Muscle layer of colon (tissue), 2 donors: Measurements from ENCODE around the gene ZNF668.
A peak's percentile ranks its signal among the peaks of the same experiment; 100 is the strongest.

Experiments used
- H3K27ac ChIP-seq: one replicate; pipeline ENCODE4 v1.7.0; 2013; ENCODE audit warnings: low read depth, mild to moderate bottlenecking, low read length, moderate library complexity
- H3K27me3 ChIP-seq, 2 donors: one replicate each; pipeline ENCODE4 v1.7.0; 2013; ENCODE audit warnings: low read length in 2 of 2, mild to moderate bottlenecking in 2 of 2; ENCODE audit not compliant: insufficient read depth in 2 of 2, control insufficient read depth in 1 of 2
- H3K36me3 ChIP-seq: one replicate; pipeline ENCODE4 v1.7.0; 2013; ENCODE audit warnings: mild to moderate bottlenecking, low read length; ENCODE audit not compliant: insufficient read depth
- H3K4me1 ChIP-seq: one replicate; pipeline ENCODE4 v1.7.0; 2013; ENCODE audit warnings: mild to moderate bottlenecking, low read length; ENCODE audit not compliant: insufficient read depth
- H3K4me3 ChIP-seq, 2 donors: one replicate each; pipeline ENCODE4 v1.7.0; 2013; ENCODE audit warnings: low read length in 2 of 2, low read depth in 1 of 2, mild to moderate bottlenecking in 1 of 2, moderate library complexity in 1 of 2
- H3K9ac ChIP-seq: one replicate; pipeline ENCODE4 v1.7.0; 2013; ENCODE audit warnings: low read length
- H3K9me3 ChIP-seq: one replicate; pipeline ENCODE4 v1.7.0; 2013; ENCODE audit warnings: mild to moderate bottlenecking, low read length
- donor health status: abdominal sarcoma.
- donor health status: Adenocarcinoma of cecum.

Gene ZNF668

DNA sequence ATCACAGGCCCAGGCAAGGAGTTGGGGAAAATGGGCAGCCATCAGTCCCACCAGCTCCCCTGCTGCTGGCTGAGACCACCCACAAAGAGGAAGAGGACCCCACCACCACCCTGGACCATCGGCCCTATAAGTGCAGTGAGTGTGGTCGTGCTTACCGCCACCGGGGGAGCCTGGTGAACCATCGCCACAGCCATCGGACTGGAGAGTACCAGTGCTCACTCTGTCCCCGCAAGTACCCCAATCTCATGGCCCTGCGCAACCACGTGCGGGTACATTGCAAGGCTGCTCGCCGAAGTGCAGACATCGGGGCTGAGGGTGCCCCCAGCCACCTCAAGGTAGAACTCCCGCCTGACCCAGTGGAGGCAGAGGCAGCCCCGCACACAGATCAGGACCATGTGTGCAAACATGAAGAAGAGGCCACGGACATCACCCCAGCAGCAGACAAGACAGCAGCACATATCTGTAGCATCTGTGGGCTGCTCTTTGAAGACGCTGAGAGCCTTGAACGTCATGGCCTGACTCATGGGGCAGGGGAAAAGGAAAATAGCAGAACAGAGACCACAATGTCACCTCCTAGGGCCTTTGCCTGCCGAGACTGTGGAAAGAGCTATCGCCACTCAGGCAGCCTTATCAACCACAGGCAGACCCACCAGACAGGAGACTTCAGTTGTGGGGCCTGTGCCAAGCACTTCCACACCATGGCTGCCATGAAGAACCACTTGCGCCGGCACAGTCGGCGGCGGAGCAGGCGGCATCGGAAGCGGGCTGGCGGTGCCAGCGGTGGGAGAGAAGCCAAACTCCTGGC lies 3.8 kb upstream of the ZNF668 start:
- H3K9ac ChIP-seq = no peak overlapping the region
- no peak overlapping the region for H3K4me3 ChIP-seq
- no peaks in the 10 kb centered on the region for H3K9me3 ChIP-seq
- peaks cover 7% of the 10 kb centered on the region for H3K4me1 ChIP-seq
- no peak overlapping the region for H3K27ac ChIP-seq
- no peaks in the 10 kb centered on the region for H3K27me3 ChIP-seq
- peaks cover 56% of the 10 kb centered on the region for H3K36me3 ChIP-seq

GRCh38 chr16:31077024-31077423 lies 3.0 kb upstream of the ZNF668 start:
- no peak overlapping the region for H3K27ac ChIP-seq
- no peak overlapping the region for H3K4me3 ChIP-seq
- no peaks in the 10 kb centered on the region for H3K9me3 ChIP-seq
- H3K9ac ChIP-seq = no peak overlapping the region
- H3K4me1 ChIP-seq = peaks cover 15% of the 10 kb centered on the region
- H3K27me3 ChIP-seq = no peaks in the 10 kb centered on the region
- peaks cover 56% of the 10 kb centered on the region for H3K36me3 ChIP-seq

DNA sequence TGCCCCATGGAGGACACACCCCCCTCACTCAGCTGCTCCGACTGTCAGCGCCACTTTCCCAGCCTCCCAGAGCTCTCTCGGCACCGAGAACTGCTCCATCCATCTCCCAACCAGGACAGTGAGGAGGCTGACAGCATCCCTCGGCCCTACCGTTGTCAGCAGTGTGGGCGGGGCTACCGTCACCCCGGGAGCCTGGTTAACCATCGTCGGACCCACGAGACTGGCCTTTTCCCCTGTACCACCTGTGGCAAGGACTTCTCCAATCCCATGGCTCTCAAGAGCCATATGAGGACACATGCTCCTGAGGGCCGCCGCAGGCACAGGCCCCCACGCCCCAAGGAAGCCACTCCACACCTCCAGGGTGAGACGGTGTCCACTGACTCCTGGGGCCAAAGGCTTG lies 2.3 kb upstream of the ZNF668 start:
- no peaks in the 10 kb centered on the region for H3K9me3 ChIP-seq
- H3K27ac ChIP-seq = no peak overlapping the region
- H3K4me1 ChIP-seq = peaks cover 19% of the 10 kb centered on the region
- H3K9ac ChIP-seq = no peak overlapping the region
- H3K27me3 ChIP-seq = no peaks in the 10 kb centered on the region
- H3K4me3 ChIP-seq = no peak overlapping the region
- peaks cover 51% of the 10 kb centered on the region for H3K36me3 ChIP-seq

DNA sequence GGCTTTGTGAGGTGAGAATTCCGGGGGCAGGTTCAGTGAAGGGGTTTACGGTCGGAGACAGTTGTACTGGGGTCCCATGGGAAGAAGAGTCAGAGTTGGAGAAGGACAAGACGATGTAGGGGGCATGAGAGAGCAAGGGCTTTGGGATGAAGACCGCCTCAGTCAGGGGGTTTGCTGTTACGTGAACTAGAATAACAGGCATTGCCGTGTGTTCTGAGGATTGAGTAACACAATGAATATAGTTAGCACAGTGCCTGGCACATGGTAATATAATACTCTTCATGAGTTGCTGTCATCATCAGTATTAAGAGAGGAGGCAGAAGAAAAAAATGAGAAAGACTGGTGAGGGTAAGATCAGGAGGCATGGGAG lies 759 bp upstream of the ZNF668 start:
- no peaks in the 10 kb centered on the region for H3K27me3 ChIP-seq
- H3K9me3 ChIP-seq = no peaks in the 10 kb centered on the region
- peaks cover 19% of the 10 kb centered on the region for H3K4me1 ChIP-seq
- peak overlapping the region; percentile 66 to 100 for H3K4me3 ChIP-seq
- peaks cover 36% of the 10 kb centered on the region for H3K36me3 ChIP-seq
- H3K9ac ChIP-seq = peak overlapping the region; percentile 89
- H3K27ac ChIP-seq = peak overlapping the region; percentile 96

GRCh38 chr16:31073142-31073969 lies 684 bp downstream of the ZNF668 start:
- peaks cover 22% of the 10 kb centered on the region for H3K36me3 ChIP-seq
- H3K4me3 ChIP-seq = peak overlapping the region; percentile 66 to 100
- peak overlapping the region; percentile 89 for H3K9ac ChIP-seq
- peaks cover 19% of the 10 kb centered on the region for H3K4me1 ChIP-seq
- H3K9me3 ChIP-seq = no peaks in the 10 kb centered on the region
- peak overlapping the region; percentile 96 for H3K27ac ChIP-seq
- no peaks in the 10 kb centered on the region for H3K27me3 ChIP-seq

DNA sequence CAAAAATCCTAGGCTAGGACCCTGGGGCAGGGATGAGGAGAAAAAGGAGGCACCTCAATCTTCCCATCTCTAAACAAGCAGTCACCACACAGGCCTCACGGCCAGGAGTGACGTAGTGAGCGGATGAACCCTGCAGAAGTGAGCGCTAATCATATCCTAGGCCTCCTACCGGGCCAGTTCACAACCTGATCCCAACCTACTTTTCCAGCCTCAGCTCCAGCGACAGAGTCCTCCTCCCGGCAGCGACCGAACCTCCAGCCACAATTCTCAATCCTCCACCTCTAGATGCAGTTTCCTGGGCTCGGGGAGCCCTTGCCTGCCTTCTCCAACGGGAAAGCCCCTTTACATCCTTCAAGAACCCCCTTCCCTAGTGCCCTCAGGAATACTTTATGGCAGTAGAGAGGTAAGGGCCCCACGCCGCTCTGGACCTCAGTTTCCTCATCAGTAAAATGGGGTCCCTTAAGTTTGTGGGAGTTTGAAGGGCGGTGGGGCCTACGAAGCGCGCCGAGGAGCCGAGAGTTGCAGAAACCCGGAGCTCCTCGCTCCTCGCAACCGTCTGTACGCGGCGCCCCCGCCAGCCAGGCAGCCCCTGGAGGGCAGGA lies 1.4 kb downstream of the ZNF668 start:
- Histone ChIP-seq H3K4me1 (peaks cover 19% of the 10 kb centered on the region), H3K9ac (peak overlapping the region; percentile 47), H3K36me3 (peaks cover 15% of the 10 kb centered on the region), H3K9me3 (no peaks in the 10 kb centered on the region), H3K27me3 (no peaks in the 10 kb centered on the region), H3K27ac (peak overlapping the region; percentile 96), H3K4me3 (peak overlapping the region; percentile 66 to 100)

GRCh38 chr16:31071861-31072260 lies 2.2 kb downstream of the ZNF668 start:
- peak overlapping the region; percentile 47 for H3K9ac ChIP-seq
- H3K27me3 ChIP-seq = no peaks in the 10 kb centered on the region
- peak overlapping the region in 1 of 2 donors; percentile 100 for H3K4me3 ChIP-seq
- peaks cover 19% of the 10 kb centered on the region for H3K4me1 ChIP-seq
- H3K9me3 ChIP-seq = no peaks in the 10 kb centered on the region
- H3K27ac ChIP-seq = no peak overlapping the region
- peaks cover 7% of the 10 kb centered on the region for H3K36me3 ChIP-seq

GRCh38 chr16:31067342-31067741 lies 6.7 kb downstream of the ZNF668 start:
- H3K27me3 ChIP-seq = no peaks in the 10 kb centered on the region
- no peaks in the 10 kb centered on the region for H3K36me3 ChIP-seq
- H3K27ac ChIP-seq = no peak overlapping the region
- H3K9ac ChIP-seq = no peak overlapping the region
- no peak overlapping the region for H3K4me3 ChIP-seq
- H3K9me3 ChIP-seq = no peaks in the 10 kb centered on the region
- peaks cover 19% of the 10 kb centered on the region for H3K4me1 ChIP-seq

- Histone ChIP-seq H3K4me1 (peaks cover 11% of the 10 kb centered on the region), H3K9me3 (no peaks in the 10 kb centered on the region), H3K9ac (no peak overlapping the region), H3K27me3 (no peaks in the 10 kb centered on the region), H3K27ac (peak overlapping the region; percentile 14), H3K4me3 (no peak overlapping the region), H3K36me3 (peaks cover 9% of the 10 kb centered on the region)
Observed at GRCh38 chr16:31064882-31065461, 9.1 kb downstream of the ZNF668 start.

DNA sequence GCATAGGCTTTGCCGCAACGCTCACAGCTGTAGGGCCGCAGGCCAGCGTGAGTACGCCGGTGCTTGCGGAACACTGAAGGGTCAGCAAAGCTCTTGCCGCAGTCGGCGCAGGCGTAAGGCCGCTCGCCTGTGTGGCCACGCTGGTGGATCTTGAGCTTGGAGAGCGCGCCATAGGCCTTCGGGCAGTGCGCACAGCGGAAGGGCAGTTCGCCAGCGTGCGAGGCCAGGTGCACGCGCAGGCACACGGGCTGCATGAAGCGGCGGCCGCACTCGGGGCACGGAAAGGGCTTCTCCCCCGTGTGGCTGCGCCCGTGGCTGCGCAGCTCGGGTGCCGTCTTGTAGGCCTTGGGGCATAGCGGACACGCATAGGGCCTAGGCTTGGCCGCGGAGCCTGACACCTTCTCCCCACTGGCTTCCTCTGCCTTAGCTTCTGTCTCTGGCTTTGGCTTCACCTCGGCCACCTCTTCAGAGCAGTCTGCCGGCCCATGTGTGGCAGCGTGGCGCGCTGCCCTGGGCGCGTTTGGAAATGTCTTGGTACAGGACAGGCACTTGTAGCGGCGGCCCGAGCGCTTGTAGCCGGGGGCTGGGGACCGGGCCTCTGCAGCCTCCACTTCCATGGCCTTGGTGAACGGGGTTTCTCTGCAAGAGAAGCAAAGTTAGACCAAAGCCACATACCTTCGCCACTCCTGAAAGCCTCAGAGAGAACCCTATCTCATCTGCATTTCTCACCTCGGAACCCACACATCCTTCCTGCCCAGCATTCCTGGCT lies 10.0 kb downstream of the ZNF668 start:
- Histone ChIP-seq H3K9me3 (no peaks in the 10 kb centered on the region), H3K27me3 (no peaks in the 10 kb centered on the region), H3K4me1 (peaks cover 11% of the 10 kb centered on the region), H3K27ac (peak overlapping the region; percentile 14), H3K9ac (no peak overlapping the region), H3K4me3 (no peak overlapping the region), H3K36me3 (peaks cover 9% of the 10 kb centered on the region)
